Measurements from ENCODE around the gene CRYBB1. TPM values are rescaled to one million over a fixed set of nuclear protein-coding genes. Genes with fewer than 3 reads are reported as not detected.

The CRYBB1 gene
- total RNA-seq, 4 donors from 2014 or later = 0.55 to 4.1 TPM; not detected in 2

DNA sequence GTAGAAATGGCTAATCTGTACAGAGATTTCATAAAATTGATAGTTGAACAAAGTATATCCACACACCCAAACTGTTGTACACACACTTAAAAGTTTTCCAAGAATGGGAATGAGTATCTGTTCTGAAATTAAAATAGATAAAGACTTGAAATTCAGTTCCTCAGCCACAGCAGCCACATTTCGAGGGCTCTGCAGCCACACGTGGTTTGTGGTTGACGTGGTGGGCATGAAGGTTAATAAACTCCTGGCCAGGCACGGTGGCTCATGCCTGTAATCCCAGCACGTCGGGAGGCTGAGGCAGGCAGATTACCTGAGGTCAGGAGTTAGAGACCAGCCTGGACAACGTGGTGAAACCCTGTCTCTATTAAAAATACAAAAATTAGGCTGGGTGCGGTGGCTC lies 51.9 kb downstream of the CRYBB1 start:
- intact Hi-C loops (cut with DNase I; ENCODE audit: low total_unique reads) = no loop called here
- no peaks in the 10 kb centered on the region for H3K36me3 ChIP-seq
- TF ChIP-seq POLR2A (IDR thresholded peaks at IDR 0.05) = no peak
- TF ChIP-seq, protein P1, sequence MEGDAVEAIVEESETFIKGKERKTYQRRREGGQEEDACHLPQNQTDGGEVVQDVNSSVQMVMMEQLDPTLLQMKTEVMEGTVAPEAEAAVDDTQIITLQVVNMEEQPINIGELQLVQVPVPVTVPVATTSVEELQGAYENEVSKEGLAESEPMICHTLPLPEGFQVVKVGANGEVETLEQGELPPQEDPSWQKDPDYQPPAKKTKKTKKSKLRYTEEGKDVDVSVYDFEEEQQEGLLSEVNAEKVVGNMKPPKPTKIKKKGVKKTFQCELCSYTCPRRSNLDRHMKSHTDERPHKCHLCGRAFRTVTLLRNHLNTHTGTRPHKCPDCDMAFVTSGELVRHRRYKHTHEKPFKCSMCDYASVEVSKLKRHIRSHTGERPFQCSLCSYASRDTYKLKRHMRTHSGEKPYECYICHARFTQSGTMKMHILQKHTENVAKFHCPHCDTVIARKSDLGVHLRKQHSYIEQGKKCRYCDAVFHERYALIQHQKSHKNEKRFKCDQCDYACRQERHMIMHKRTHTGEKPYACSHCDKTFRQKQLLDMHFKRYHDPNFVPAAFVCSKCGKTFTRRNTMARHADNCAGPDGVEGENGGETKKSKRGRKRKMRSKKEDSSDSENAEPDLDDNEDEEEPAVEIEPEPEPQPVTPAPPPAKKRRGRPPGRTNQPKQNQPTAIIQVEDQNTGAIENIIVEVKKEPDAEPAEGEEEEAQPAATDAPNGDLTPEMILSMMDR (IDR thresholded peaks at IDR 0.05) = no peak
- no peak for DNase-seq
- no peak overlapping the region for H3K4me3 ChIP-seq
- no peaks in the 10 kb centered on the region for H3K4me1 ChIP-seq
- no peaks in the 10 kb centered on the region for H3K27me3 ChIP-seq
- H3K9me3 ChIP-seq = no peaks in the 10 kb centered on the region
- no peak overlapping the region for H3K27ac ChIP-seq

DNA sequence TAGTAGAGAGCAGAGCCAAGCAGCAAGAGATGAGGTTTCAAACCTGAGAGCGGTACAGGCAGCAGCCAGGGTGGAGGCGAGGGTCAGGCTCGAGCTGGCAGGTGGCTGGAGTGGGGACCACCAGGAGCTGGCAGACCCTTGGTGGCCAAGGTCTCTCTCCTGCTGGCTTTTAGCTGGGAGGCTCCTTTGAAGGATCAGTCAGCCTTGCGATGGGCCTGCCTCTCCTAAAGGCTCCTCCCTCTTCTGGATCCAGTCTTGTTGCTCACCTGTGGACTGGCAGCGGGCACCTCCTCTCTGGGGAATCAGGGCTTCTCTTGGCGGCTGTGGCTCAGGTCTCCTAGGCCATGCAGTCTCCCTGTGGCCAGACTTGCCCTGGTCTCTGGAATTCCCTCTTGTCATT lies 52.6 kb downstream of the CRYBB1 start:
- no peaks in the 10 kb centered on the region for H3K4me1 ChIP-seq
- no peaks in the 10 kb centered on the region for H3K27me3 ChIP-seq
- no peaks in the 10 kb centered on the region for H3K36me3 ChIP-seq
- TF ChIP-seq POLR2A (IDR thresholded peaks at IDR 0.05) = no peak
- TF ChIP-seq, protein P1 (IDR thresholded peaks at IDR 0.05) = no peak
- no peak overlapping the region for H3K4me3 ChIP-seq
- no peaks in the 10 kb centered on the region for H3K9me3 ChIP-seq
- no peak overlapping the region for H3K27ac ChIP-seq
- intact Hi-C loops (cut with DNase I; ENCODE audit: low total_unique reads) = no loop called here
- no peak for DNase-seq

DNA sequence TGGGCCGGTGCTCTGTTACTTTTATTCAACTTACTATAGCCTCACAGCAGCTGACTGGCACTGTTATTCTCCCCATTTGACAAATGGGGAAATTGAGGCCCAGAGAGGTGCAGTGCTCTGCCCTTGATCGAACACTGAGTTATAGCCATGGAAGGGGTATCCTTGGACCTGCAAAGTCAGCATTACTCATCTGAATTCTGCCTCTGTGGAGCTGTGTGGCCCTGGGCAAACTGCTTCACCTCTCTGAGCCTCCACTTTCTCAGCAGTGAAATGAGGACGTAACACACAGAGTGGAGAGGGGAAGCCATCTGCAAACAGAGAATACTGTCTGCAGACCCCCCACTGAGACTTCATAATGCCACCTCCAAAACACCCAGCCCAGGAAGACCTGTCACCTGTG lies 53.2 kb downstream of the CRYBB1 start:
- Histone ChIP-seq H3K4me1 (no peaks in the 10 kb centered on the region), H3K27ac (no peak overlapping the region), H3K9me3 (no peaks in the 10 kb centered on the region), H3K36me3 (no peaks in the 10 kb centered on the region), H3K27me3 (no peaks in the 10 kb centered on the region), H3K4me3 (no peak overlapping the region)
- intact Hi-C loops (cut with DNase I; ENCODE audit: low total_unique reads) = no loop called here
- no peak for DNase-seq
- no peak for TF ChIP-seq POLR2A (IDR thresholded peaks at IDR 0.05)
- TF ChIP-seq, protein P1 (IDR thresholded peaks at IDR 0.05) = no peak

DNA sequence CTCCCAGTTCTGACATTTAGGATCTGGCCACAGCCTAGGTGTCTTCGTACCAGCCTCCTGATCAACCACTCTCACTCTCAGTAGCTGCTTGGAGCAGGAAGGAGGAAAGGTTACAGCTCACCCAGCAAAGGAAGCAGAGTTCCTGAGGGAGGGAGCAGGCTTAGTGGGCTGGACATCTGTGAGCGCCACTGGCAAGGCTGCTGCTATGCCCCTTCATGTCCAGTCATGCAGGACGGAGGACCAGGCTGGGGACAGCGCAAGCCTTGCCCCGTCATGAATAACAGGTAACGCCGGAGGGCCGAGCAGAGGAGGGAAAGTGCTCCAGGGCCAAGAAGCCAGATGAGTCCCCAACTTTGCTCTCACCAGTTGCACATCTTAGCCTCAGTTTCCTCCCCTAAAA lies 53.6 kb downstream of the CRYBB1 start:
- Histone ChIP-seq H3K27ac (no peak overlapping the region), H3K9me3 (no peaks in the 10 kb centered on the region), H3K4me3 (no peak overlapping the region), H3K27me3 (no peaks in the 10 kb centered on the region), H3K36me3 (no peaks in the 10 kb centered on the region), H3K4me1 (no peaks in the 10 kb centered on the region)
- DNase-seq = no peak
- no peak for TF ChIP-seq POLR2A (IDR thresholded peaks at IDR 0.05)
- TF ChIP-seq, protein P1 (IDR thresholded peaks at IDR 0.05) = no peak
- intact Hi-C loops (cut with DNase I; ENCODE audit: low total_unique reads) = no loop called here

DNA sequence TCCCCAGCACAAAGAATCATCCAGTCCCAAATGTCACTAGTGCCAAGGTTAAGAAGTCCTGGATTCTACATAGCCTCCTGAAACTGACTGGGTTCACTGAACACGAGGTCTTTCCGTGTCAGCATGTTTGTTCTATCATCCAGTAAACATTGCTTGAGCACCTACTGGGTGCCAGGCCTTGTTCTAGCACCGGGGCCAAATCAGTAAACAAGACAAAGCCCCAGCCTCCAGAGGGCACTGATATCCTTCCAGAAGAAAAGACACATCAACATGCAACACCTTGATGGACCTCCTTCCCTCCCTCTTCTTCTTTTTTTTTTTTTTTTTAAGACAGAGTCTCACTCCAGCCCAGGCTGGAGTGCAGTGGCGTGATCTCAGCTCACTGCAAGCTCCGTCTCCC lies 54.8 kb downstream of the CRYBB1 start:
- Histone ChIP-seq H3K27me3 (no peaks in the 10 kb centered on the region), H3K4me1 (no peaks in the 10 kb centered on the region)

More for the DNA sequence above, 54.8 kb downstream of the CRYBB1 start:
- H3K4me3 ChIP-seq = no peak overlapping the region
- H3K9me3 ChIP-seq = no peaks in the 10 kb centered on the region
- H3K36me3 ChIP-seq = no peaks in the 10 kb centered on the region
- TF ChIP-seq, protein P1 (IDR thresholded peaks at IDR 0.05) = no peak
- no peak for TF ChIP-seq POLR2A (IDR thresholded peaks at IDR 0.05)
- intact Hi-C loops (cut with DNase I; ENCODE audit: low total_unique reads) = no loop called here
- DNase-seq = no peak
- no peak overlapping the region for H3K27ac ChIP-seq

Measured in uterus (tissue), 4 donors.